Kidney epithelial cell (primary cell): ENCODE data around the gene AGK. TPM values are rescaled to one million over a fixed set of nuclear protein-coding genes. Genes with fewer than 3 reads are reported as not detected.

Source experiments
- DNase-seq: peaks from one replicate; pipeline ENCODE4 v3.0.0-alpha.2; 2010; ENCODE audit warnings: low read depth
- H3K27me3 ChIP-seq: 2 replicates; pipeline ENCODE4 v1.6.0; 2011; ENCODE audit warnings: low read length; ENCODE audit not compliant: control insufficient read depth, insufficient read depth
- H3K36me3 ChIP-seq: 2 replicates; pipeline ENCODE4 v1.5.1; 2011; ENCODE audit warnings: low read length; ENCODE audit not compliant: control insufficient read depth, insufficient read depth
- H3K4me3 ChIP-seq: 2 replicates; pipeline ENCODE4 v1.5.1; 2011; ENCODE audit warnings: low read depth, mild to moderate bottlenecking, control low read depth, low read length
- total RNA-seq: library from RNA; depleted of rRNA; stranded (reverse); fragments of >200 nt; gene quantifications from 2 replicates; pipeline ENCODE4 v1.2.3, GENCODE V29; 2015
- TF ChIP-seq, protein P1 (sequence below): IDR thresholded peaks from 2 replicates; pipeline ENCODE4 v1.5.1; 2011; ENCODE audit warnings: mild to moderate bottlenecking, moderate library complexity, low read length, control low read depth, inconsistent platforms; ENCODE audit not compliant: insufficient read depth, poor library complexity, severe bottlenecking

The AGK gene
- total RNA-seq, 1 donor from 2014 or later, result 35.3 TPM

- DNase-seq, result no peak
- Histone ChIP-seq H3K27me3 (no peaks in the 10 kb centered on the region), H3K4me3 (no peak overlapping the region), H3K36me3 (no peaks in the 10 kb centered on the region)
- TF ChIP-seq, protein P1, sequence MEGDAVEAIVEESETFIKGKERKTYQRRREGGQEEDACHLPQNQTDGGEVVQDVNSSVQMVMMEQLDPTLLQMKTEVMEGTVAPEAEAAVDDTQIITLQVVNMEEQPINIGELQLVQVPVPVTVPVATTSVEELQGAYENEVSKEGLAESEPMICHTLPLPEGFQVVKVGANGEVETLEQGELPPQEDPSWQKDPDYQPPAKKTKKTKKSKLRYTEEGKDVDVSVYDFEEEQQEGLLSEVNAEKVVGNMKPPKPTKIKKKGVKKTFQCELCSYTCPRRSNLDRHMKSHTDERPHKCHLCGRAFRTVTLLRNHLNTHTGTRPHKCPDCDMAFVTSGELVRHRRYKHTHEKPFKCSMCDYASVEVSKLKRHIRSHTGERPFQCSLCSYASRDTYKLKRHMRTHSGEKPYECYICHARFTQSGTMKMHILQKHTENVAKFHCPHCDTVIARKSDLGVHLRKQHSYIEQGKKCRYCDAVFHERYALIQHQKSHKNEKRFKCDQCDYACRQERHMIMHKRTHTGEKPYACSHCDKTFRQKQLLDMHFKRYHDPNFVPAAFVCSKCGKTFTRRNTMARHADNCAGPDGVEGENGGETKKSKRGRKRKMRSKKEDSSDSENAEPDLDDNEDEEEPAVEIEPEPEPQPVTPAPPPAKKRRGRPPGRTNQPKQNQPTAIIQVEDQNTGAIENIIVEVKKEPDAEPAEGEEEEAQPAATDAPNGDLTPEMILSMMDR, result no peak
Measured at GRCh38 chr7:141617280-141617679, 66.1 kb downstream of the AGK start.

GRCh38 chr7:141619745-141620144 lies 68.5 kb downstream of the AGK start:
- Histone ChIP-seq H3K4me3 (no peak overlapping the region), H3K36me3 (no peaks in the 10 kb centered on the region), H3K27me3 (no peaks in the 10 kb centered on the region)
- TF ChIP-seq, protein P1, result no peak
- no peak for DNase-seq

- Histone ChIP-seq H3K4me3 (no peak overlapping the region), H3K36me3 (no peaks in the 10 kb centered on the region), H3K27me3 (no peaks in the 10 kb centered on the region)
- TF ChIP-seq, protein P1, result no peak
- DNase-seq, result no peak
Measured at GRCh38 chr7:141624763-141625162, 73.6 kb downstream of the AGK start.

- DNase-seq, result no peak
- TF ChIP-seq, protein P1, result no peak
Measured at GRCh38 chr7:141630621-141631020, 79.4 kb downstream of the AGK start.

DNA sequence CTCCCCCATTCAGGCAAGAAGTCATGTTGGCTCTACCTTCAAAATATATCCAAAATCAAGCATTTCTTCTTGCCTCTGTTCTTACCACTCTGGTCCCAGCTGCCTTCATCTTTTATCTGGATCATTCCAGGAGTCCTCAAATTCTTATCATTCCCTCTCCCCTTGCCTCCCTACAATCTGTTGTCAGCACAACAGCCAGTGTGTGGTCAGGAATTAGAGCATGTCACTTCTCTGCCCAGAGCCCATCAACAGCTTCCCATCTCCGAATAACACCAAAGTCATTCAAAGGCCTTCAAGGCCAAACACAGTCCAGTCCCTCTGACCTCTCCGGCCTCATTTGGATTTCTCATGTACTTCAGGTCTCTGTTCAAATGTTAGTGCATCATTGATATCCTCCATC lies 80.3 kb downstream of the AGK start:
- DNase-seq, result no peak
- no peak overlapping the region for H3K4me3 ChIP-seq
- H3K27me3 ChIP-seq, result no peaks in the 10 kb centered on the region
- TF ChIP-seq, protein P1, result no peak
- H3K36me3 ChIP-seq, result no peaks in the 10 kb centered on the region

More at GRCh38 chr7:141630621-141631020, 79.4 kb downstream of the AGK start:
- Histone ChIP-seq H3K4me3 (no peak overlapping the region), H3K36me3 (no peaks in the 10 kb centered on the region), H3K27me3 (no peaks in the 10 kb centered on the region)

DNA sequence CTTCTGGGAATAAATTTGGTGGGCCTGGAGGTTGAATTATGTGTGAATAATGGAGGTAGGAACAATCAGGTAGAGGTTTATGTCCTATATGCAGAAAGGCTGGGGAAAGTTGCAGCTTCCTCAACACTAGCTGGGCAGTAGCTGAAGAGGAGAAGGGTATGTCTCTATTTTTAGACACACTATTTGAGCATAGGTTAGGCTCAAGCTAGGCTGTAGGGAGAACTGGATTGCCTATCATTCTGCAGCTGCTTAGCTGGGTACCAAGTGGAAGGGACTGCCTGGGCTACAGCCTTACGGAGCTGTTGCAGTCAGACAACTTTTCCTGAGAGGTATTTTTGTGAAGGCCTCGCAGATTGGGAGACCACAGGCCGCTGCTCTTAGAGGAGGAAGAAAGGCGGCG lies 82.9 kb downstream of the AGK start:
- TF ChIP-seq, protein P1, result no peak
- no peaks in the 10 kb centered on the region for H3K36me3 ChIP-seq

More for the DNA sequence above, 82.9 kb downstream of the AGK start:
- Histone ChIP-seq H3K4me3 (no peak overlapping the region), H3K27me3 (no peaks in the 10 kb centered on the region)
- DNase-seq, result no peak
